ENCODE results near the gene OR3A1.
"Not testable (repeated sequence)": the region's sequence is repeated elsewhere in the genome, so short reads cannot be mapped to it uniquely, and the experiment has no call there.

Gene OR3A1, protein sequence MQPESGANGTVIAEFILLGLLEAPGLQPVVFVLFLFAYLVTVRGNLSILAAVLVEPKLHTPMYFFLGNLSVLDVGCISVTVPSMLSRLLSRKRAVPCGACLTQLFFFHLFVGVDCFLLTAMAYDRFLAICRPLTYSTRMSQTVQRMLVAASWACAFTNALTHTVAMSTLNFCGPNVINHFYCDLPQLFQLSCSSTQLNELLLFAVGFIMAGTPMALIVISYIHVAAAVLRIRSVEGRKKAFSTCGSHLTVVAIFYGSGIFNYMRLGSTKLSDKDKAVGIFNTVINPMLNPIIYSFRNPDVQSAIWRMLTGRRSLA

GRCh38 chr17:3298260-3298659 is at the start of gene OR3A1:
TSS of gene OR3A1 (minus strand) at chr17:3298360. CDS start at chr17:3292582, 5,778 bp downstream.
- TF ChIP-seq, protein P1, sequence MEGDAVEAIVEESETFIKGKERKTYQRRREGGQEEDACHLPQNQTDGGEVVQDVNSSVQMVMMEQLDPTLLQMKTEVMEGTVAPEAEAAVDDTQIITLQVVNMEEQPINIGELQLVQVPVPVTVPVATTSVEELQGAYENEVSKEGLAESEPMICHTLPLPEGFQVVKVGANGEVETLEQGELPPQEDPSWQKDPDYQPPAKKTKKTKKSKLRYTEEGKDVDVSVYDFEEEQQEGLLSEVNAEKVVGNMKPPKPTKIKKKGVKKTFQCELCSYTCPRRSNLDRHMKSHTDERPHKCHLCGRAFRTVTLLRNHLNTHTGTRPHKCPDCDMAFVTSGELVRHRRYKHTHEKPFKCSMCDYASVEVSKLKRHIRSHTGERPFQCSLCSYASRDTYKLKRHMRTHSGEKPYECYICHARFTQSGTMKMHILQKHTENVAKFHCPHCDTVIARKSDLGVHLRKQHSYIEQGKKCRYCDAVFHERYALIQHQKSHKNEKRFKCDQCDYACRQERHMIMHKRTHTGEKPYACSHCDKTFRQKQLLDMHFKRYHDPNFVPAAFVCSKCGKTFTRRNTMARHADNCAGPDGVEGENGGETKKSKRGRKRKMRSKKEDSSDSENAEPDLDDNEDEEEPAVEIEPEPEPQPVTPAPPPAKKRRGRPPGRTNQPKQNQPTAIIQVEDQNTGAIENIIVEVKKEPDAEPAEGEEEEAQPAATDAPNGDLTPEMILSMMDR (IDR thresholded peaks at IDR 0.05; ENCODE audit: low read length): no peak
- TF ChIP-seq EZH2 (IDR thresholded peaks at IDR 0.05; ENCODE audit: borderline replicate concordance, low read length): no peak
- Histone ChIP-seq H4K20me1 (ENCODE audit: insufficient read depth, low read length) (no peaks in the 10 kb centered on the region), H3K9me2 (ENCODE audit: low read depth, low read length) (no peaks in the 10 kb centered on the region), H3K4me3 (ENCODE audit: low read depth, low read length, poor library complexity, severe bottlenecking) (no peak within 1 kb of the TSS), H3F3A (ENCODE audit: insufficient read depth, low read length) (no peaks in the 10 kb centered on the region), H3K9me3 (ENCODE audit: low read length) (no peaks in the 10 kb centered on the region), H3K4me1 (ENCODE audit: insufficient read depth, low read length, severe bottlenecking) (no peaks in the 10 kb centered on the region), H3K4me2 (ENCODE audit: low read length) (no peak within 1 kb of the TSS), H2AFZ (ENCODE audit: low read length) (no peak within 1 kb of the TSS), H3K27me3 (ENCODE audit: insufficient read depth, low read length) (no peaks in the 10 kb centered on the region), H3K79me2 (ENCODE audit: insufficient read depth, low read length) (no peaks in the 10 kb centered on the region), H3K36me3 (ENCODE audit: insufficient read depth, low read length) (no peaks in the 10 kb centered on the region), H3K9ac (ENCODE audit: low read length) (no peak within 1 kb of the TSS), H3K27ac (ENCODE audit: low read depth, low read length, poor library complexity, severe bottlenecking) (no peak within 1 kb of the TSS)

DNA sequence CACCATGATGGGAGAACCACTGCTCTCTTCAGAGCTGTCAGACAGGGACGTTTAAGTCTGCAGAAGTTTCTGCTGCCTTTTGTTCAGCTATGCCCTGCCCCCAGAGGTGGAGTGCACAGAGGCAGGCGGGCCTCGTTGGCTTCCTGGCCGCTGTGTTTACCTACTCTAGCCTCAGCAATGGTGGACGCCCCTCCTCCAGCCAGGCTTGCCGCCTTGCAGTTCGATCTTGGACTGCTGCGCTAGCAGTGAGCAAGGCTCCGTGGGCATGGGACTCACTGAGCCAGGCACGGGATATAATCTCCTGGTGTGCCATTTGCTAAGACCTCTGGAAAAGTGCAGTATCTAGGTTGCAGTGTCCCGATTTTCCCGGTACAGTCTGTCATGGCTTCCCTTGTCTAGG is 44.6 kb upstream of the OR3A1 start:
- not testable (repeated sequence) for H3K9me3 ChIP-seq (ENCODE audit: low read length); H3K27ac ChIP-seq (ENCODE audit: low read depth, low read length, poor library complexity, severe bottlenecking); H3K9me2 ChIP-seq (ENCODE audit: low read depth, low read length); H3K4me2 ChIP-seq (ENCODE audit: low read length); H3K4me1 ChIP-seq (ENCODE audit: insufficient read depth, low read length, severe bottlenecking); H3K4me3 ChIP-seq (ENCODE audit: low read depth, low read length, poor library complexity, severe bottlenecking); H3K27me3 ChIP-seq (ENCODE audit: insufficient read depth, low read length); H3F3A ChIP-seq (ENCODE audit: insufficient read depth, low read length); H3K36me3 ChIP-seq (ENCODE audit: insufficient read depth, low read length); H2AFZ ChIP-seq (ENCODE audit: low read length); H3K79me2 ChIP-seq (ENCODE audit: insufficient read depth, low read length); H3K9ac ChIP-seq (ENCODE audit: low read length); H4K20me1 ChIP-seq (ENCODE audit: insufficient read depth, low read length)

DNA sequence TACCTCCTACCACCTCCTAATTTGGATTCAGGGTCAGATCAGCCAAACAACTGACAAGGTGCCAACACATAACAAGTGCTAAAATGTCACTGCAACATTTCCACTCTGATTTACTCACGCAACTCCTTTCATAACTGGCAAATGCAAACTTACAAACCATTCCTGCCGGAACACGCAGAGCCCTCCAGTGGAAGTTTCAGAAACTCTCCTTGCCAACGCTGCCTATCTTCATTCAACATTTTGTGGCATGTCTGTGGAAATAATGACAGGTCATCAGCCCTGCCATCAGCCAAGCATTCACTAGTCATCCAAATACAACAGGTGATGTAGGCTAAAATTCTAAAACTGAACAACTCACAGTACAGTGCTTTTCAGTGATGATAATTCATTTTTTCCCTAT is 37.7 kb upstream of the OR3A1 start:
- Histone ChIP-seq H3K9ac (ENCODE audit: low read length) (no peak overlapping the region), H3K79me2 (ENCODE audit: insufficient read depth, low read length) (no peaks in the 10 kb centered on the region), H3K27ac (ENCODE audit: low read depth, low read length, poor library complexity, severe bottlenecking) (no peak overlapping the region), H3F3A (ENCODE audit: insufficient read depth, low read length) (no peaks in the 10 kb centered on the region), H3K4me1 (ENCODE audit: insufficient read depth, low read length, severe bottlenecking) (no peaks in the 10 kb centered on the region), H3K36me3 (ENCODE audit: insufficient read depth, low read length) (no peaks in the 10 kb centered on the region), H4K20me1 (ENCODE audit: insufficient read depth, low read length) (no peaks in the 10 kb centered on the region), H3K9me3 (ENCODE audit: low read length) (no peaks in the 10 kb centered on the region), H3K9me2 (ENCODE audit: low read depth, low read length) (no peaks in the 10 kb centered on the region), H2AFZ (ENCODE audit: low read length) (no peak overlapping the region), H3K4me3 (ENCODE audit: low read depth, low read length, poor library complexity, severe bottlenecking) (no peak overlapping the region), H3K27me3 (ENCODE audit: insufficient read depth, low read length) (no peaks in the 10 kb centered on the region), H3K4me2 (ENCODE audit: low read length) (no peak overlapping the region)
- TF ChIP-seq, protein P1 (IDR thresholded peaks at IDR 0.05; ENCODE audit: low read length): no peak; the same call in 1 of the 2 replicates
- no peak for TF ChIP-seq EZH2 (IDR thresholded peaks at IDR 0.05; ENCODE audit: borderline replicate concordance, low read length)

DNA sequence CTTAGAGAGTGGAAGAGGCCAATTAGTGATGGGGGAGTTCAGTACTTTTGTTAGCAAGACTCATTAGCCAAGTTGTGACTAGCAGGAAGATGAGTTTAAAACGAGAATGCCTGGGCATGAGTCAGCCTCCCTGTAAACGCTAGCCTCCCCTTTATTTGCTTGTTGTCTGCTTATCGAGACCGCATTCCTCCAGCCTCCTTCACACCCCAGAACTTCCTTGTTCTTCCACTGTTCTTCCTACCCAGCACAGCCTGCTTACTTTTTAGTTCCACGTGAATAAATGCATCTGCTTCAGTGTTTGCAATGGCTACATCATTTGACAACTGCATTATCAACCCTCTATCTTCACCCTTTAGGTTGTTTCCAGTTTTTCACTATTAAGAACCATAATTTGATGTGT is 20.2 kb upstream of the OR3A1 start:
- Histone ChIP-seq H4K20me1 (ENCODE audit: insufficient read depth, low read length) (no peaks in the 10 kb centered on the region), H3K27ac (ENCODE audit: low read depth, low read length, poor library complexity, severe bottlenecking) (no peak overlapping the region), H3K27me3 (ENCODE audit: insufficient read depth, low read length) (no peaks in the 10 kb centered on the region), H3K9ac (ENCODE audit: low read length) (no peak overlapping the region), H3K4me2 (ENCODE audit: low read length) (no peak overlapping the region), H3F3A (ENCODE audit: insufficient read depth, low read length) (no peaks in the 10 kb centered on the region), H3K4me1 (ENCODE audit: insufficient read depth, low read length, severe bottlenecking) (no peaks in the 10 kb centered on the region), H3K36me3 (ENCODE audit: insufficient read depth, low read length) (no peaks in the 10 kb centered on the region), H3K9me2 (ENCODE audit: low read depth, low read length) (no peaks in the 10 kb centered on the region), H2AFZ (ENCODE audit: low read length) (no peak overlapping the region), H3K9me3 (ENCODE audit: low read length) (no peaks in the 10 kb centered on the region), H3K79me2 (ENCODE audit: insufficient read depth, low read length) (no peaks in the 10 kb centered on the region), H3K4me3 (ENCODE audit: low read depth, low read length, poor library complexity, severe bottlenecking) (no peak overlapping the region)
- TF ChIP-seq, protein P1 (IDR thresholded peaks at IDR 0.05; ENCODE audit: low read length): no peak
- no peak for TF ChIP-seq EZH2 (IDR thresholded peaks at IDR 0.05; ENCODE audit: borderline replicate concordance, low read length)
